Left ventricle myocardium inferior (tissue), 1 donor: ENCODE results near the gene RUNX1. TPM values are rescaled to one million over a fixed set of nuclear protein-coding genes. Genes with fewer than 3 reads are reported as not detected.

Experiments used
- DNase-seq: peaks from one replicate; pipeline ENCODE4 v3.0.0-alpha.2; 2020
- H3K27ac ChIP-seq: fragments of 200-600 bp; replicated peaks from 2 replicates; pipeline ENCODE4 v1.8.0; 2021
- H3K27me3 ChIP-seq: fragments of 200-600 bp; 2 replicates; pipeline ENCODE4 v1.8.0; 2021; ENCODE audit warnings: low read depth
- H3K36me3 ChIP-seq: fragments of 200-600 bp; 2 replicates; pipeline ENCODE4 v1.8.0; 2021
- H3K4me1 ChIP-seq: fragments of 200-600 bp; 2 replicates; pipeline ENCODE4 v1.8.0; 2021
- H3K4me3 ChIP-seq: fragments of 200-600 bp; 2 replicates; pipeline ENCODE4 v1.8.0; 2021; ENCODE audit warnings: mild to moderate bottlenecking, moderate library complexity
- H3K9me3 ChIP-seq: fragments of 200-600 bp; replicated peaks from 2 replicates; pipeline ENCODE4 v1.8.0; 2021
- intact Hi-C: fragments of 100-400 bp; cut with micrococcal nuclease; formaldehyde crosslinking; loops from one replicate; pipeline ENCODE4 v1.11.0; 2022
- total RNA-seq: library from RNA; stranded (reverse); fragmentation: NEBNext Ultra II Directional; extraction: Animal tissue kit (Norgen Biotek cat#: 25700); gene quantifications from one replicate; pipeline ENCODE4 v1.2.1, GENCODE V29; 2021
- TF ChIP-seq, protein P1 (sequence below): fragments of 200-600 bp; IDR thresholded peaks from 2 replicates; pipeline ENCODE4 v1.8.0; 2021; ENCODE audit warnings: antibody characterized with exemption, mild to moderate bottlenecking, borderline replicate concordance
- donor health status: DM: no; HTN: yes; CAD: no; lungs with severe emphysema.

Gene RUNX1
- total RNA-seq, 1 donor from 2014 or later, result 1.5 TPM

DNA sequence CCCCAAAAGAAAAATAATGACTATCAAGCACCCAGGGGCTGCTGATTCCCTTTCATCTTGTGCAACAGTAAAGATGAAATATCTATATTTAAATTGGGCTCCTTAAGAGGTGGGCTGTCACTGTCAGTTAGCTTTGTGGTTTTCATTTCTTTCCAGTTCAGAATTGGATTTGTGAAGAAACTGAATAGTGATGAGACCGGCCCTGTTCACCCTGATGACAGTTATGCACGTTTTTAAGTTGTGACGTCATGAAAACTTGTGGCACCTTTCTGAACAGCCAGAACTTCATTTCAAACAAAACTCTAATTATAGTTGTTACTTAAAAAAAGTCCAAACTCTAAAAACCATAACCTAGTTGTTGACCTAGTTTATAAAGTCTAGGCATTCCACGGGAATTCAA lies 125.9 kb downstream of the RUNX1 start:
- TF ChIP-seq, protein P1, sequence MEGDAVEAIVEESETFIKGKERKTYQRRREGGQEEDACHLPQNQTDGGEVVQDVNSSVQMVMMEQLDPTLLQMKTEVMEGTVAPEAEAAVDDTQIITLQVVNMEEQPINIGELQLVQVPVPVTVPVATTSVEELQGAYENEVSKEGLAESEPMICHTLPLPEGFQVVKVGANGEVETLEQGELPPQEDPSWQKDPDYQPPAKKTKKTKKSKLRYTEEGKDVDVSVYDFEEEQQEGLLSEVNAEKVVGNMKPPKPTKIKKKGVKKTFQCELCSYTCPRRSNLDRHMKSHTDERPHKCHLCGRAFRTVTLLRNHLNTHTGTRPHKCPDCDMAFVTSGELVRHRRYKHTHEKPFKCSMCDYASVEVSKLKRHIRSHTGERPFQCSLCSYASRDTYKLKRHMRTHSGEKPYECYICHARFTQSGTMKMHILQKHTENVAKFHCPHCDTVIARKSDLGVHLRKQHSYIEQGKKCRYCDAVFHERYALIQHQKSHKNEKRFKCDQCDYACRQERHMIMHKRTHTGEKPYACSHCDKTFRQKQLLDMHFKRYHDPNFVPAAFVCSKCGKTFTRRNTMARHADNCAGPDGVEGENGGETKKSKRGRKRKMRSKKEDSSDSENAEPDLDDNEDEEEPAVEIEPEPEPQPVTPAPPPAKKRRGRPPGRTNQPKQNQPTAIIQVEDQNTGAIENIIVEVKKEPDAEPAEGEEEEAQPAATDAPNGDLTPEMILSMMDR, result no peak
- Histone ChIP-seq H3K9me3 (no peaks in the 10 kb centered on the region), H3K27ac (no peak overlapping the region), H3K4me3 (no peak overlapping the region), H3K27me3 (peaks cover 73% of the 10 kb centered on the region), H3K36me3 (no peaks in the 10 kb centered on the region), H3K4me1 (no peaks in the 10 kb centered on the region)
- intact Hi-C loops, result no loop called here
- DNase-seq, result no peak

GRCh38 chr21:34922479-34922878 lies 126.6 kb downstream of the RUNX1 start:
- Histone ChIP-seq H3K4me1 (no peaks in the 10 kb centered on the region), H3K36me3 (no peaks in the 10 kb centered on the region), H3K9me3 (no peaks in the 10 kb centered on the region), H3K27ac (no peak overlapping the region), H3K27me3 (peaks cover 71% of the 10 kb centered on the region), H3K4me3 (no peak overlapping the region)
- intact Hi-C loops, result no loop called here
- DNase-seq, result no peak
- TF ChIP-seq, protein P1, result no peak

DNA sequence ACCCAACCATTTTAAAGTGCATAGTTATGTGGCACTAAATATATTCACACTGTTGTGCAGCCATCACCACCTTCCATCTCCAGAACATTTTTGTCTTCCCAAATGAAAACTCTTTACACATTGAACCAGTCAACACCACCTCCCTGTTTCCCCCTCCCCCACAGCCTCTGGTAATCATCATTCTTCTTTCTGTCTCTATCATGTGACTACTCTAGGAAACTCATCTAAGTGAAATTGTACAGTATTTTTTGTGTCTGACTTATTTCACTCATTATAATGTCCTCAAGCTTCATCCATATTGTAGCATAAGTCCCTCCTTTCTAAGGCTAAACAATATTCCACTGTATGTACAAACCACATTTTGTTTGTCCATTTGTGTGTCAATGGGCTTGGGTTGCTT lies 128.0 kb downstream of the RUNX1 start:
- no peak for DNase-seq
- Histone ChIP-seq H3K36me3 (no peaks in the 10 kb centered on the region), H3K4me1 (no peaks in the 10 kb centered on the region), H3K27ac (no peak overlapping the region), H3K4me3 (no peak overlapping the region), H3K27me3 (peaks cover 73% of the 10 kb centered on the region), H3K9me3 (no peaks in the 10 kb centered on the region)
- TF ChIP-seq, protein P1, result no peak
- intact Hi-C loops, result no loop called here

- TF ChIP-seq, protein P1, result no peak
- H3K4me1 ChIP-seq, result no peaks in the 10 kb centered on the region
- no peaks in the 10 kb centered on the region for H3K9me3 ChIP-seq
- no peaks in the 10 kb centered on the region for H3K36me3 ChIP-seq
- H3K4me3 ChIP-seq, result no peak overlapping the region
- H3K27me3 ChIP-seq, result peaks cover 74% of the 10 kb centered on the region
- intact Hi-C loops, result no loop called here
- no peak for DNase-seq
- H3K27ac ChIP-seq, result no peak overlapping the region
These were observed 129.7 kb downstream of the RUNX1 start for GRCh38 chr21:34919406-34919805.

DNA sequence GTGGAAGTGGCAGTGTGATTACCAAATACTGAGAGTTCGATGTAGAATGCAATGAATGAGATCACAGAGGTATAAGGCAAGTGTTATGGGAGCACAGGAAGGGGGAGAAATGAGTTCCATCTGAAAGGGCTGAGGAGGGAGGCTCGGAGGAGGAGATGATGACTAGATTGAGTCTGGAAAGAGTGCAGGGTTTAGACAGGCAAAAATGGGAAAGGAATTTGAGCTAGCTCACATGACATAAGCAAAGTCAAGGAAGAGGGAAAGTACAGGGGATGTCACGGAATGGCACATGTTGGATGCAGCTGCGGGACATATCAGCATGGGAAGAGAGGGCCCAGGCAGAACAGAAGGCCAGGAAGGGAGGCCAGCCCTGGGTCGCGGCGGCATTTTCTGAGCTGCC lies 132.7 kb downstream of the RUNX1 start:
- Histone ChIP-seq H3K4me1 (no peaks in the 10 kb centered on the region), H3K9me3 (no peaks in the 10 kb centered on the region), H3K36me3 (no peaks in the 10 kb centered on the region), H3K27ac (no peak overlapping the region), H3K4me3 (no peak overlapping the region), H3K27me3 (peaks cover 83% of the 10 kb centered on the region)
- TF ChIP-seq, protein P1, result no peak
- DNase-seq, result no peak
- intact Hi-C loops, result no loop called here
